Measurements from ENCODE around the gene KBTBD13. TPM values are rescaled to one million over a fixed set of nuclear protein-coding genes. Genes with fewer than 3 reads are reported as not detected.
A peak's percentile ranks its signal among the peaks of the same experiment; 100 is the strongest.

The KBTBD13 gene
- total RNA-seq, 1 donor = not detected

DNA sequence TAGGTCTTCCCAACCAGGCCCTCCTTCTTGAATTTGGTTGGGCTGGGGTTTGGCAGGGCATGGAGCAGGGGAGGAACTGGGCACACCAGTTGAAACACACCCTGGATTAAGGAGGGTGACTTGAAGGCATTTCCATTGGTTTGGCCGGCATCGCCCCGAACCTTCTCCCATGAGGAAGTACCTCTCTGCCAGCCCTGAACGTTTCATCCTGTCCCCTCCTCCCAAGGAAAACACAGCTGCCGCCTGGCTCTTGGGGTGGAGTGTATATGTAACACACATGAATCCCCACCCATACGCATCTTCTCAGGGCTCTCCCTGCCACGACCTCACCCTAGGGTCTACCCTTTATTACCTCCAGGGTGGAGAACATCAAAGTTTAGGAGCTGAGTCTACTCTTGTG, 23.9 kb downstream of the KBTBD13 start:
- TF ChIP-seq, protein P1, sequence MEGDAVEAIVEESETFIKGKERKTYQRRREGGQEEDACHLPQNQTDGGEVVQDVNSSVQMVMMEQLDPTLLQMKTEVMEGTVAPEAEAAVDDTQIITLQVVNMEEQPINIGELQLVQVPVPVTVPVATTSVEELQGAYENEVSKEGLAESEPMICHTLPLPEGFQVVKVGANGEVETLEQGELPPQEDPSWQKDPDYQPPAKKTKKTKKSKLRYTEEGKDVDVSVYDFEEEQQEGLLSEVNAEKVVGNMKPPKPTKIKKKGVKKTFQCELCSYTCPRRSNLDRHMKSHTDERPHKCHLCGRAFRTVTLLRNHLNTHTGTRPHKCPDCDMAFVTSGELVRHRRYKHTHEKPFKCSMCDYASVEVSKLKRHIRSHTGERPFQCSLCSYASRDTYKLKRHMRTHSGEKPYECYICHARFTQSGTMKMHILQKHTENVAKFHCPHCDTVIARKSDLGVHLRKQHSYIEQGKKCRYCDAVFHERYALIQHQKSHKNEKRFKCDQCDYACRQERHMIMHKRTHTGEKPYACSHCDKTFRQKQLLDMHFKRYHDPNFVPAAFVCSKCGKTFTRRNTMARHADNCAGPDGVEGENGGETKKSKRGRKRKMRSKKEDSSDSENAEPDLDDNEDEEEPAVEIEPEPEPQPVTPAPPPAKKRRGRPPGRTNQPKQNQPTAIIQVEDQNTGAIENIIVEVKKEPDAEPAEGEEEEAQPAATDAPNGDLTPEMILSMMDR (IDR thresholded peaks at IDR 0.05; ENCODE audit: insufficient read depth, low read depth, low read length) = no peak
- DNase-seq (ENCODE audit: low read depth) = no peak
- no peak overlapping the region for H3K4me3 ChIP-seq (ENCODE audit: low read depth, low read length)

DNA sequence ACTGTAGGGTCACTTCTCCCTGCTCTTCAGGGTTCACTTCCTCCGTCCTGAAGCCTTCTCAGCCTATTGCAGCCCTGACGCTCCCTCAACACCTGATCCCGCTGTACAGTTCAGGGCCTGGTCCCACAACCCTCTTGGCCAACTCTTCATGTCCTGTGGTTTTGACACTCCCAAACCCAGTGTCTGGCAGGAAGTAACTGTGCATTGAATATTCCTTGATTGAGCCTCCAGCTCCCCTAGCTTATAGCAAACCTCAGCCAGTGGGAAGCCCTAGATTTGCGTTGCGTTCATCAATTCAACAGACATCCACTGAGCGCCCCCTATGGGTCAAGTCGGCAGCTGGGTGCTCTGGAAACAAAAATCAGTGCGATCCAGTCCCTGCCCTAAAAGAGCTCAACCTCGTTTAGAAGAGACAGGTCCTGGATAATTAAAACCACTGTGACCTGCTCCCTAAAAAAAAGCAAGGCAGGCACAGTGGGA, 24.9 kb downstream of the KBTBD13 start:
- TF ChIP-seq, protein P1 (IDR thresholded peaks at IDR 0.05; ENCODE audit: insufficient read depth, low read depth, low read length) = peak; percentile 91
- DNase-seq (ENCODE audit: low read depth) = peak; percentile 72
- no peak overlapping the region for H3K4me3 ChIP-seq (ENCODE audit: low read depth, low read length)

DNA sequence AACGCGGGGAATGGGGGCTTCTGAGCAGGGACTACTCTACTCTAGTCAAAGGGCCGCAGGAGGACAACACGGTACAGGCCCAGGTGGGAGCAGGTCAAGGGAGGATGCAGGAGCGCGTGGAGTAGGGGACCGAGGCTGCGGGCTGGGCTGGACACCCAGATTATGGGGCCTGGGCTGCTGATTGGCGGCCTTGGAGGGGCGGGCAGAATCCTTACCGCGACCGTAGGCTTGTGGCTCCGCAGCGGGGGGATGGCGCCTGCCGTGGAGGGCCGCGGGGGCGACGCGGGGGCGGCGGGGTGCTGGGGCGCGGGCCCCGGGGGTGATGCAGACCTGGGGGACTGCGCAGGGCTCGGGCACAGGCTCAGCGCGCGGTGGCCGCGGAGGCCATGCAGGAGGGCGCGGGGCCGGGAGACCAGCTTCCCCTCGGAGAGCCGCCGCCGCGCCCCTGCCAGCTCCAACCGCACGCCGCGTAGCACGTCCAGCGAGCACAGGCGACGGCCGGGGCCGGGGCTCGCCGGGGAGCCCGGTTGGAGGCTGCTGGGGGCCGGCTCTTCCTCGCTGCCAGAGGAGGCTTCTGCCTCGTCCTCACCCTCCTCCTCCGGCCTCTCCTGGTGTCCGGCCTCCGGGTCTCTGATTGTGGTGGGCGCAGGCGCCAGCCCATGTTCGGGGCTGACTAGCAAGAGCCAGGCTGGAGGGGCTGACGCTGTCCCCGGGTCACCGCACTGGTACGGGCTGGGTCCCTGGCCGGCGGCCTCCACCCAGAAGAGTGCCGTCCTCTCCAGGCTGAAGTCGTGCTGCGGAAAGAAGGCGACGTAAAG, 25.6 kb downstream of the KBTBD13 start:
- no peak for DNase-seq (ENCODE audit: low read depth)
- TF ChIP-seq, protein P1 (IDR thresholded peaks at IDR 0.05; ENCODE audit: insufficient read depth, low read depth, low read length) = no peak

DNA sequence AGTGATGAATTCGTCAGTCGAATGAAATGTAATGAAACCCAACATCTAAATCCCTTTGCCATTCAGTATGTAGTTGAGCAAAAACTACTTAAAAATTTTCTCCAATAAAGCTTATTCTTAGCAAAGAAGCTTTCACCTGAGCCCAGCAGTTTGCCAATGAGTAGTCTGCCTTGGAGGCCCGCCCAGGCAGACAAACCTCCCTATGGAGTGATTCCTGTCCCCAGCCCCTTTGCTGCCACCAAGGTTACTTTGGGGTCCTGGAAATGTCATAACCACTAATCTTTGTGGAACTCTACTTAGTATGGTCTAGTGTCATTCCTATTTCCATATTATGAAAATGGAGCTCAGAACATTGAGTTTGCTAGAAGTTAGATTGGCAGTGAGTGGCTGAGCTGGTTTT, 26.4 kb downstream of the KBTBD13 start:
- TF ChIP-seq, protein P1 (IDR thresholded peaks at IDR 0.05; ENCODE audit: insufficient read depth, low read depth, low read length) = no peak
- no peak overlapping the region for H3K4me3 ChIP-seq (ENCODE audit: low read depth, low read length)
- no peak for DNase-seq (ENCODE audit: low read depth)

More for the DNA sequence above, 25.6 kb downstream of the KBTBD13 start:
- no peak overlapping the region for H3K4me3 ChIP-seq (ENCODE audit: low read depth, low read length)

DNA sequence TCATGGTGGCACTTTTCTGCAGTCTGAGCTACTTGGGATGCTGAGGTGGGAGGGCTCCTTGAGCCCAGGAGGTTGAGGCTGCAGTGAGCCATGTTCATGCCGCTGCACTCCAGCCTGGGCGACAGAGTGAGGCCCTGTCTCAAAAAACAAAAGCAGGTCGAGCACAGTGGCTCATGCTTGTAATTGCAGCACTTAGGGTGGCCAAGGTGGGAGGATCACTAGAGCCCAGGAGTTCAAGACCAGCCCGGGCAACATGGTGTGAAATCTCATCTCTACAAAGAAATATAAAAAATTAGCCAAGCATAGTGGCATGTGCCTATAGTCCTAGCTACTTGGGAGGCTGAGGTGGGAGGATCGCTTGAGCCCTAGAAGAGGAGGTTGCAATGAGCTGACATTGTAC, 28.5 kb downstream of the KBTBD13 start:
- no peak overlapping the region for H3K4me3 ChIP-seq (ENCODE audit: low read depth, low read length)
- TF ChIP-seq, protein P1 (IDR thresholded peaks at IDR 0.05; ENCODE audit: insufficient read depth, low read depth, low read length) = no peak
- no peak for DNase-seq (ENCODE audit: low read depth)

DNA sequence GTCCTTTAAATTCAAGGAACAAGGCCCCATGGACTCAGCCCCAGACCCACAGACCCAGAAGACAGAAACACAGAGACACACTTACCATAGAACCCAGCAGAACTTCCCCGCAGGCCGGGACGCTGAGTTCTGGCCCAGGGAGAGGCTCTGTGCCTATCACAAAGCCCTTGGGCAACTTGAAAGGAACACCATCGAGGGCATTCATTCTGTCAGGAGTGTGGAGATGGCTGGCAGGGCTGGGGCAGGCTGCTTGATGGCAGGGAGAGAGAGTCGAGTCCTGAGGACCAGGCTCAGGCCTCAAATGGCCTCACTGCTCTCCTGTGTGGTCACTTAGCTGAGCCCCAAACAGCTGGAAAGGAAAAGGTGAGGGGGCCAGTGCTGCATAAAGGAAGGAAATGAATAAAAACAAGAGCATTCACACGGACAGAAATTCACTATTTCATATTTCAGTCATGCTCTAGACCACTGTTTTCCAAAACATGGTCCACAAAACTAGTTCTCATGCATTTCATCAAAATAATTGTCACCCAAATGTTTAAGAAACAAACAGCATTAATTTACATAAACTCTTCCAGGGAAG, 29.6 kb downstream of the KBTBD13 start:
- DNase-seq (ENCODE audit: low read depth) = no peak
- H3K4me3 ChIP-seq (ENCODE audit: low read depth, low read length) = no peak overlapping the region
- TF ChIP-seq, protein P1 (IDR thresholded peaks at IDR 0.05; ENCODE audit: insufficient read depth, low read depth, low read length) = no peak
